GM18508 (cell line): ENCODE measurements around the gene ATP1B1.

Experiments
- ATAC-seq: cut with Tn5 transposase; IDR thresholded peaks from one replicate; pipeline ENCODE4 v1.9.1; 2021; ENCODE audit warnings: moderate number of reproducible peaks; ENCODE audit not compliant: insufficient read depth, unreplicated experiment

Gene ATP1B1

DNA sequence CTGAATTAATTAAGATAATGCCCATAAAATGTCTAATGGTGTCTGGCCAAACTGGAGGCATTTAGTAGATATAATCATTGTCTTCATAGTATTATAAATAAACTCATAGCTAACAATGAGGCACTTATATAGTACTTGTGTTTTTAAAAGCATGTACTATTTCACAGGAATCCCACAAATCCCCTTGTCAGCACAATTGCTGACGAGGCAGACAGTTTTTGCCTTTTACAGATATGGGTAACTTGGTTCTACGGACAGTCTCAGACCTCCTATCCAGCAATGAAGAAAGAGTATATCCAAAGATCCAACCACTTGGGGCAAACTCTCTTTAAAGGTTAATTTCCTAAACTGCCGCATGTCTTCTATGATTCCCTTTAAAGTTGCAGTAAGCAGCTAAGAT lies 73.7 kb downstream of the ATP1B1 start:
- ATAC-seq, result no peak
